Heart left ventricle (tissue), 13 donors: ENCODE results near the gene PRKAR1B.

Source experiments
- POLR2A ChIP-seq, 2 donors: fragments of 450-650 bp; IDR thresholded peaks; one replicate each; pipeline ENCODE4 v1.6.1; 2017; ENCODE audit warnings: antibody characterized with exemption in 2 of 2, mild to moderate bottlenecking in 2 of 2, moderate library complexity in 2 of 2
- TF ChIP-seq, protein P1 (sequence below), 12 donors: fragments of 200-600 bp; sonication (generic) in 4 of 12; IDR thresholded peaks; one replicate each; pipeline versions ENCODE4 v1.5.0 to v1.8.0; 2018 to 2022; ENCODE audit warnings: antibody characterized with exemption in 12 of 12, mild to moderate bottlenecking in 5 of 12
- donor health status: ischemic (EF 13 %, LVEDD 7.1; RV severe dilation, severe dysfunction).
- donor health status: DM: no; HTN: yes; CAD: no.
- donor health status: DM: no; HTN: no; CAD: no.
- donor health status: ischemic (EF 25% LVEDD 6.9; RV normal size, moderate dysfunction).
- donor health status: ischemic (EF 25% LVEDD 5.7; RV mildly dilated, moderate dysfunction).
- donor health status: ischemic (EF 35%, LVEDD 5.7; RV mildly dilated, moderate dysfunction).
- donor health status: nonischemic (EF 11% LVEDD 7.7; RV severe dilation, severe dysfunction).
- donor health status: DM: yes; HTN: yes; CAD: no.
- donor health status: PGD.
- donor health status: ischemic (EF 29% LVEDD 5.4; RV normal size, mild dysfunction).
- donor health status: nonischemic (EF 23%, LVEDD 6.1; RV moderate dilation, normal function).

DNA sequence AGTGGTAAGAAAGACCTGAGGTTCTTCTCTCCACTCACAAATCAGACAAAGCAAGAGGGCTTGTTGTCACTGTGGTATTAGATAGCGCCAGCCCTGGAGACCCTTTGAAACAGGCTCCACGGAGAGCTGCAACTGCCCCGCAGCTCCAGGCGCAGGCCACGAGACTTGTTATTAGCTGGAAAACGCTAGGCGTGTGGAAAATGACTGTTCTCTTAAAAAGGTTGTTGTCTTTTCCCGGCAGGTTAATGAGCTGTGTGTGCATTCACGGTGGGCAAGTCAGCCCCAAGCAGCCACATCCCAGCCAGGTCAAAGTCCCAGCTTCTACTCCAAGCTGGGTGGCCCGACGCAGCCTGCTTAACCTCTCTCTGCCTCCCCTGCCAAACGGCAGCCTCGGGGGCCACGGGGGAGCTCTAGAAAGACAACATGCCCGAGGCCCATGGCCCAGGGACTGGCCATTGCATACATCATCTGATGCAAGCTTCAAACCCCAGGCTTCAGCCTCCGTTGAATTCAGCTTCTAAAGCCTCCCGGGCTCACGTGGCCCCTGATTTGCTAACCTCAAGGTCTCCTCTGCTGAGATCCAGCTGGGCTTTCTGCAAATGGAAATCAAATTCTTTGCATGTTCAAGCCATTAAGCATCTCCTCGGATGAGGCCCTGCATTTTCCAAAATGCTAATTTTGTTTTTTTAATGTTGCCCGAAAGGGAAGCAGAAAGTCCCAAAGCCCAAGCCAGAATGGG is 61.9 kb downstream of the PRKAR1B start:
- no peak for TF ChIP-seq POLR2A (IDR thresholded peaks at IDR 0.05)
- TF ChIP-seq, protein P1, sequence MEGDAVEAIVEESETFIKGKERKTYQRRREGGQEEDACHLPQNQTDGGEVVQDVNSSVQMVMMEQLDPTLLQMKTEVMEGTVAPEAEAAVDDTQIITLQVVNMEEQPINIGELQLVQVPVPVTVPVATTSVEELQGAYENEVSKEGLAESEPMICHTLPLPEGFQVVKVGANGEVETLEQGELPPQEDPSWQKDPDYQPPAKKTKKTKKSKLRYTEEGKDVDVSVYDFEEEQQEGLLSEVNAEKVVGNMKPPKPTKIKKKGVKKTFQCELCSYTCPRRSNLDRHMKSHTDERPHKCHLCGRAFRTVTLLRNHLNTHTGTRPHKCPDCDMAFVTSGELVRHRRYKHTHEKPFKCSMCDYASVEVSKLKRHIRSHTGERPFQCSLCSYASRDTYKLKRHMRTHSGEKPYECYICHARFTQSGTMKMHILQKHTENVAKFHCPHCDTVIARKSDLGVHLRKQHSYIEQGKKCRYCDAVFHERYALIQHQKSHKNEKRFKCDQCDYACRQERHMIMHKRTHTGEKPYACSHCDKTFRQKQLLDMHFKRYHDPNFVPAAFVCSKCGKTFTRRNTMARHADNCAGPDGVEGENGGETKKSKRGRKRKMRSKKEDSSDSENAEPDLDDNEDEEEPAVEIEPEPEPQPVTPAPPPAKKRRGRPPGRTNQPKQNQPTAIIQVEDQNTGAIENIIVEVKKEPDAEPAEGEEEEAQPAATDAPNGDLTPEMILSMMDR (IDR thresholded peaks at IDR 0.05), result no peak
